Effector memory CD8-positive, alpha-beta T cell (primary cell): ENCODE results near the gene APMAP.
"Not testable (repeated sequence)": the region's sequence is repeated elsewhere in the genome, so short reads cannot be mapped to it uniquely, and the experiment has no call there.

Source experiments
- ATAC-seq: fragments of 150-1000 bp; cut with Tn5 transposase; replicated peaks from 2 replicates; pipeline ENCODE4 v1.10.0; 2021; ENCODE audit warnings: mild to moderate bottlenecking, moderate library complexity
- DNase-seq, 3 experiments: peaks; one replicate each; pipeline ENCODE4 v3.0.0; 2021
- H3K27ac Mint-ChIP-seq, 2 donors: one replicate each; pipeline ENCODE4 v1.8.0; 2022; ENCODE audit warnings: mild to moderate bottlenecking in 2 of 2, mixed read lengths in 2 of 2, moderate library complexity in 2 of 2
- H3K27me3 Mint-ChIP-seq, 2 donors: one replicate each; pipeline ENCODE4 v1.8.0; 2022; ENCODE audit warnings: mixed read lengths in 2 of 2
- H3K36me3 Mint-ChIP-seq: one replicate; pipeline ENCODE4 v1.8.0; 2022; ENCODE audit warnings: mild to moderate bottlenecking, moderate library complexity, mixed read lengths; ENCODE audit not compliant: insufficient read depth
- H3K4me1 Mint-ChIP-seq, 2 donors: one replicate each; pipeline ENCODE4 v1.8.0; 2022; ENCODE audit warnings: low read depth in 2 of 2, mixed read lengths in 2 of 2
- H3K4me3 Mint-ChIP-seq, 2 donors: one replicate each; pipeline ENCODE4 v1.8.0; 2022; ENCODE audit warnings: mild to moderate bottlenecking in 2 of 2, mixed read lengths in 2 of 2, moderate library complexity in 2 of 2
- H3K9me3 Mint-ChIP-seq, 2 donors: one replicate each; pipeline ENCODE4 v1.8.0; 2022; ENCODE audit warnings: mixed read lengths in 2 of 2

Gene APMAP

GRCh38 chr20:24951536-24952083 is 40.9 kb downstream of the APMAP start:
- no peak for ATAC-seq
- Mint-ChIP-seq H3K4me1 (peaks cover 66 to 72% of the 10 kb centered on the region in 2 donors), H3K27me3 (no peaks in the 10 kb centered on the region), H3K36me3 (peaks cover 80% of the 10 kb centered on the region), H3K9me3 (peaks cover 0 to 7% of the 10 kb centered on the region in 2 donors), H3K27ac (peak overlapping the region; percentile 98 to 99), H3K4me3 (peak overlapping the region; percentile 98 to 99)
- DNase-seq = no peak

- no peak for ATAC-seq
- H3K36me3 Mint-ChIP-seq = peaks cover 74% of the 10 kb centered on the region
- no peaks in the 10 kb centered on the region for H3K27me3 Mint-ChIP-seq
- H3K9me3 Mint-ChIP-seq = peaks cover 0 to 7% of the 10 kb centered on the region in 2 donors
- peak overlapping the region; percentile 98 to 99 for H3K27ac Mint-ChIP-seq
- peaks cover 63 to 69% of the 10 kb centered on the region in 2 donors for H3K4me1 Mint-ChIP-seq
- no peak for DNase-seq
- peak overlapping the region; percentile 98 to 99 for H3K4me3 Mint-ChIP-seq
Observed at GRCh38 chr20:24950836-24951525, 41.6 kb downstream of the APMAP start.

GRCh38 chr20:24950128-24950835 is 42.3 kb downstream of the APMAP start:
- peak overlapping the region; percentile 98 to 99 for H3K4me3 Mint-ChIP-seq
- no peak for ATAC-seq

GRCh38 chr20:24949756-24950127 is 42.8 kb downstream of the APMAP start:
- DNase-seq = peak in 2 of 3 experiments; percentile 23 to 28
- Mint-ChIP-seq H3K36me3 (peaks cover 61% of the 10 kb centered on the region), H3K4me1 (peaks cover 61 to 72% of the 10 kb centered on the region in 2 donors), H3K9me3 (peaks cover 3 to 7% of the 10 kb centered on the region in 2 donors), H3K27me3 (no peaks in the 10 kb centered on the region), H3K4me3 (peak overlapping the region; percentile 98 to 99), H3K27ac (peak overlapping the region; percentile 98 to 99)
- peak; percentile 16 for ATAC-seq

More at GRCh38 chr20:24950128-24950835, 42.3 kb downstream of the APMAP start:
- peak overlapping the region; percentile 98 to 99 for H3K27ac Mint-ChIP-seq
- DNase-seq = no peak
- peaks cover 64 to 72% of the 10 kb centered on the region in 2 donors for H3K4me1 Mint-ChIP-seq
- H3K9me3 Mint-ChIP-seq = peaks cover 3 to 7% of the 10 kb centered on the region in 2 donors
- no peaks in the 10 kb centered on the region for H3K27me3 Mint-ChIP-seq
- peaks cover 67% of the 10 kb centered on the region for H3K36me3 Mint-ChIP-seq

GRCh38 chr20:24948939-24949679 is 43.4 kb downstream of the APMAP start, which contains the start of gene CST7:
TSS of gene CST7 (plus strand) at chr20:24949269. CDS start at chr20:24949506, 237 bp downstream.
- Mint-ChIP-seq H3K36me3 (peaks cover 55% of the 10 kb centered on the region), H3K9me3 (peaks cover 3 to 7% of the 10 kb centered on the region in 2 donors), H3K27ac (peak within 1 kb of the TSS; percentile 98 to 99), H3K27me3 (no peaks in the 10 kb centered on the region), H3K4me3 (peak within 1 kb of the TSS; percentile 98 to 99), H3K4me1 (peaks cover 59 to 74% of the 10 kb centered on the region in 2 donors)
- DNase-seq (peak; percentile 83 to 87 (median 84)), ATAC-seq (peak; percentile 83)

GRCh38 chr20:24948396-24948938 is 44.1 kb downstream of the APMAP start:
- DNase-seq, H3K9me3 Mint-ChIP-seq, ATAC-seq, H3K27me3 Mint-ChIP-seq: not testable (repeated sequence)
- H3K36me3 Mint-ChIP-seq = peaks cover 49% of the 10 kb centered on the region
- peaks cover 52 to 74% of the 10 kb centered on the region in 2 donors for H3K4me1 Mint-ChIP-seq
- peak overlapping the region; percentile 98 to 99 for H3K27ac Mint-ChIP-seq
- H3K4me3 Mint-ChIP-seq = peak overlapping the region; percentile 98 to 99

- Mint-ChIP-seq H3K27ac (peak overlapping the region in 1 of 2 donors; percentile 93), H3K4me3 (peak overlapping the region in 1 of 2 donors; percentile 29), H3K36me3 (peaks cover 28% of the 10 kb centered on the region), H3K4me1 (peaks cover 37 to 63% of the 10 kb centered on the region in 2 donors)
- H3K9me3 Mint-ChIP-seq, DNase-seq, ATAC-seq, H3K27me3 Mint-ChIP-seq: not testable (repeated sequence)
Observed at GRCh38 chr20:24946376-24946775, 46.2 kb downstream of the APMAP start.

GRCh38 chr20:24943731-24944130 is 48.8 kb downstream of the APMAP start:
- peaks cover 26 to 56% of the 10 kb centered on the region in 2 donors for H3K4me1 Mint-ChIP-seq
- no peak for ATAC-seq
- H3K36me3 Mint-ChIP-seq = peaks cover 1% of the 10 kb centered on the region
- H3K9me3 Mint-ChIP-seq = peaks cover 5 to 7% of the 10 kb centered on the region in 2 donors
- no peaks in the 10 kb centered on the region for H3K27me3 Mint-ChIP-seq
- no peak for DNase-seq
- H3K4me3 Mint-ChIP-seq = no peak overlapping the region
- peak overlapping the region in 1 of 2 donors; percentile 8 for H3K27ac Mint-ChIP-seq

GRCh38 chr20:24943196-24943595 is 49.4 kb downstream of the APMAP start:
- ATAC-seq (no peak), DNase-seq (no peak)
- Mint-ChIP-seq H3K9me3 (peaks cover 5 to 6% of the 10 kb centered on the region in 2 donors), H3K27ac (peak overlapping the region in 1 of 2 donors; percentile 13), H3K36me3 (no peaks in the 10 kb centered on the region), H3K4me3 (no peak overlapping the region), H3K4me1 (peaks cover 21 to 53% of the 10 kb centered on the region in 2 donors), H3K27me3 (no peaks in the 10 kb centered on the region)

GRCh38 chr20:24942679-24943078 is 49.9 kb downstream of the APMAP start:
- DNase-seq = no peak
- ATAC-seq = no peak
- Mint-ChIP-seq H3K27ac (peak overlapping the region in 1 of 2 donors; percentile 13), H3K9me3 (peaks cover 1 to 5% of the 10 kb centered on the region in 2 donors), H3K36me3 (no peaks in the 10 kb centered on the region), H3K27me3 (no peaks in the 10 kb centered on the region), H3K4me1 (peaks cover 17 to 51% of the 10 kb centered on the region in 2 donors), H3K4me3 (no peak overlapping the region)

- peaks cover 0 to 1% of the 10 kb centered on the region in 2 donors for H3K9me3 Mint-ChIP-seq
- no peaks in the 10 kb centered on the region for H3K27me3 Mint-ChIP-seq
- no peak for ATAC-seq
- peaks cover 17 to 28% of the 10 kb centered on the region in 2 donors for H3K4me1 Mint-ChIP-seq
- no peak overlapping the region for H3K27ac Mint-ChIP-seq
- no peaks in the 10 kb centered on the region for H3K36me3 Mint-ChIP-seq
- no peak overlapping the region for H3K4me3 Mint-ChIP-seq
- DNase-seq = no peak
Observed at GRCh38 chr20:24939036-24939435, 53.5 kb downstream of the APMAP start.

GRCh38 chr20:24938498-24938897 is 54.1 kb downstream of the APMAP start:
- DNase-seq = no peak

More at GRCh38 chr20:24938498-24938897, 54.1 kb downstream of the APMAP start:
- H3K4me3 Mint-ChIP-seq = no peak overlapping the region
- H3K36me3 Mint-ChIP-seq = no peaks in the 10 kb centered on the region
- H3K27me3 Mint-ChIP-seq = no peaks in the 10 kb centered on the region
- peaks cover 18 to 28% of the 10 kb centered on the region in 2 donors for H3K4me1 Mint-ChIP-seq
- H3K27ac Mint-ChIP-seq = no peak overlapping the region
- no peaks in the 10 kb centered on the region for H3K9me3 Mint-ChIP-seq
- ATAC-seq = no peak
